Activated naive CD4-positive, alpha-beta T cell treated with anti-CD3 and anti-CD28 coated beads, Interleukin-2, amount 50 U/mL, for 24 hours (primary cell): Measurements from ENCODE around the gene HIVEP1.

Experiments used
- H3K27ac Mint-ChIP-seq: one replicate; pipeline ENCODE4 v1.8.0; 2021; ENCODE audit warnings: mild to moderate bottlenecking, mixed read lengths
- H3K27me3 Mint-ChIP-seq: one replicate; pipeline ENCODE4 v1.8.0; 2021; ENCODE audit warnings: mixed read lengths
- H3K36me3 Mint-ChIP-seq: one replicate; pipeline ENCODE4 v1.8.0; 2021; ENCODE audit warnings: mixed read lengths
- H3K4me1 Mint-ChIP-seq: one replicate; pipeline ENCODE4 v1.8.0; 2021; ENCODE audit warnings: mixed read lengths
- H3K4me3 Mint-ChIP-seq: one replicate; pipeline ENCODE4 v1.8.0; 2021; ENCODE audit warnings: mild to moderate bottlenecking, mixed read lengths
- H3K9me3 Mint-ChIP-seq: one replicate; pipeline ENCODE4 v1.8.0; 2021; ENCODE audit warnings: mixed read lengths

HIVEP1 gene

DNA sequence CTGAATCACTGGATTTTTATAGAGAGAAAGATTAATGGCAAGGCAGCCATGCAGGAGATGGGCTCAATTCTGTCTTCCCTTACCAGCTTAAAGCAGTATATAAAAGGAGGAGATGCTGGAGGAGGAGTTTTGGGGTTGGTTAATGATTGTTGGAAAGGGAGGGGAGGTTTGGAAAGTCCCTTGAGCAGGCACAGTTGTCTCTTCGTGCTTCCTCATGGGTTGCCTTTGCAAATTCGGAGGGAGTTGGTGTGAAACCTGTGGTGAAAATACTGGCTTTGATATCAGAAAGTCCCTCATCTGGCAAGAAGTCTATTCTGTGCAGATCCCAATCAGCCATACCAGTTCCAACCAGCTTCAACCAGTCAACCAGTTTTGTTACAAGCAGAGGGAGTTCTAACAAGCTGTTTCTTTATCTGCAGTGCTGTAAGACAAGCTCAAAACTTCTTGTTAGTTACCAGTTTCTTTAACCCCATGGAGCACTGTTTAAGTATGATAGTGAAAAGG lies 107.0 kb downstream of the HIVEP1 start:
- Mint-ChIP-seq H3K36me3 (peaks cover 48% of the 10 kb centered on the region), H3K4me3 (peak overlapping the region; percentile 8), H3K27ac (peak overlapping the region; percentile 53)

DNA sequence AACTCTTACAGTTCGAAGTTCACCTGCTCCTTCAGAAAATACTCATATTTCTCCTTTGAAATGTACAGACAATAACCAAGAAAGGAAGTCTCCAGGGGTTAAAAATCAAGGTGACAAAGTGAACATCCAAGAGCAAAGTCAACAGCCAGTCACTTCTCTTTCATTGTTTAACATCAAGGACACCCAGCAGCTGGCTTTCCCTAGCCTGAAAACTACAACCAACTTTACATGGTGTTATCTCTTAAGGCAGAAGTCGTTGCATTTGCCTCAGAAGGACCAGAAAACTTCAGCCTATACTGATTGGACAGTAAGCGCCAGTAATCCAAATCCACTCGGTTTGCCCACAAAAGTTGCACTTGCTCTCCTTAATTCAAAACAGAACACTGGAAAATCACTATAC lies 113.3 kb downstream of the HIVEP1 start:
- Mint-ChIP-seq H3K9me3 (no peaks in the 10 kb centered on the region), H3K36me3 (peaks cover 44% of the 10 kb centered on the region), H3K27me3 (no peaks in the 10 kb centered on the region), H3K4me1 (peaks cover 70% of the 10 kb centered on the region), H3K27ac (no peak overlapping the region), H3K4me3 (peak overlapping the region; percentile 24)

More for the DNA sequence above, 107.0 kb downstream of the HIVEP1 start:
- no peaks in the 10 kb centered on the region for H3K27me3 Mint-ChIP-seq
- peaks cover 19% of the 10 kb centered on the region for H3K9me3 Mint-ChIP-seq
- peaks cover 75% of the 10 kb centered on the region for H3K4me1 Mint-ChIP-seq

DNA sequence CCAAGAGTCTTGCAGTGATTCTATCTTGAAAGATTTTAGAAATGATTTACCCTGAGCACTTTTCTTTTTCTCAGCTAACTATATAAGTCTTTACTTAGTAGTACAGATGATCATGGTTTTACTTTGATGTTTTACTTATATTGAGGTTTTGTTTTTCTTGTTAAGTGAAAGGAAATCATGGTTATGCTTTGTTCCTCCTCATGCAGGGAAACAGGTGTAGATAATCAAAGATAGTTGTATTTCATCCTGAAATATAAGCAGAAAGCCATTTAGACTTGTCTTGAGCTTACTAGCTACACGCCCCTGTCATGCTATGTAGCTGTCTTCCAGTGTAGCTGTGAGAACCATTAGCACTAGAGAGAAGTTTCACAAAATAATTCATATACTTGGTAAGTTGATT lies 113.9 kb downstream of the HIVEP1 start:
- Mint-ChIP-seq H3K9me3 (no peaks in the 10 kb centered on the region), H3K27me3 (no peaks in the 10 kb centered on the region), H3K36me3 (peaks cover 41% of the 10 kb centered on the region), H3K4me3 (peak overlapping the region; percentile 38), H3K4me1 (peaks cover 64% of the 10 kb centered on the region), H3K27ac (no peak overlapping the region)

DNA sequence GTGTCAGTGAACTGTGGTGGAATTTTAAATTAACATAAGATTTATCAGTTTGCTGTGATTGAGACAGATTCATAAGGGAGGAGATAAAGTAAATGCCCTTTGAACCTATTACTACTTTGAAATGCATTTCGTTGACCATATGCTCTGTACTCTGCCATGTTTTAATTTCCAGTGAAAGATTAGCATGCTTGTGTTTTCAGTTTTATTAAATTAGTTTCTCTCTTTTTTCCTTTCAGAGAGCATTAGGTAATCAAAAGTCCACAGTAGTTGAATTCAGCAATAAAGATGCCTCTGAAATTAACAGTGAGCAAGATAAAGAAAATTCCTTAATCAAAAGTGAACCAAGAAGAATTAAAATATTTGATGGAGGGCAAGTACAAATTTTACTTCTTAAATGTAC lies 117.4 kb downstream of the HIVEP1 start:
- H3K27ac Mint-ChIP-seq = no peak overlapping the region
- no peaks in the 10 kb centered on the region for H3K27me3 Mint-ChIP-seq
- H3K4me1 Mint-ChIP-seq = peaks cover 48% of the 10 kb centered on the region
- no peak overlapping the region for H3K4me3 Mint-ChIP-seq
- no peaks in the 10 kb centered on the region for H3K9me3 Mint-ChIP-seq
- peaks cover 27% of the 10 kb centered on the region for H3K36me3 Mint-ChIP-seq

DNA sequence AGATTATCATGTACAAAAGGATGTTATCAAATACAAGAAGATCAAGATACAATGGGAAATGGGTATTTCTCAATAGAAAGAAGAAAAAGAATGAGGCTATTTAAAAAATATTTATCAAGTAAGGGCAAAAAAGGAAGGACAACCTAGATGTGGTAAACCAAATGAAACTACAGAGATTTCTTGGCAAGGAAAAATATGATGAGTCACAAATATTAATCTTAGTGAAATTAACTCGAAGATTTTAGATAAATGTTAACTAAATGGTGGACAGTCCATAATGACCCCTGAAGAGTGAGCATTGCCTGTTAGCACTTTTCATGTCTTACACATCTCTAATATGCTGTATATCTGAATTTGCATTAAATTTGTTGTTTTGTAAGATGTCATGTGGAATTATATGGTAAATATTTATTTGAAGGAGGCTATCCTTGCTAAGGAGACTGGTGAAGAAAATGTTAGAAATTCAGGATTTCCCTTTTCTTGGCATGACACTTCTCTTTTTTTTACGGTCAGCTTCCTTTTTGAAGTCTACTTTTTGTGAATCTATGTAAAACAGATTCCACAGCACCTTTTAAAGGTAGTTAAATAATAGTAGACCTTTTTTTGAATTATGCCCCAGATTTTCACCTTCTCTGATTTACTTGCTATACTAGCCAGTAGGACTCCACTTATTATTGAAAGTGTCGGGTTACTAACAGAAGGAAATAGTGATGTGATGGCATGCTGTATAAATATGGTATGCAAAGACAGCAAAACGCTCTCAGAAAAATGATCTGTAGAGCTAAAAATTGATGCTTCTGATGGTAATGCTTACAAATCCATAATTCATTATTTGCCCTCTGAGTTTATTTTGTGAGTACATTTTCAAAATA lies 120.5 kb downstream of the HIVEP1 start:
- H3K4me1 Mint-ChIP-seq = peaks cover 31% of the 10 kb centered on the region
- H3K27ac Mint-ChIP-seq = no peak overlapping the region
- H3K27me3 Mint-ChIP-seq = no peaks in the 10 kb centered on the region
- peaks cover 24% of the 10 kb centered on the region for H3K36me3 Mint-ChIP-seq
- no peak overlapping the region for H3K4me3 Mint-ChIP-seq
- no peaks in the 10 kb centered on the region for H3K9me3 Mint-ChIP-seq

DNA sequence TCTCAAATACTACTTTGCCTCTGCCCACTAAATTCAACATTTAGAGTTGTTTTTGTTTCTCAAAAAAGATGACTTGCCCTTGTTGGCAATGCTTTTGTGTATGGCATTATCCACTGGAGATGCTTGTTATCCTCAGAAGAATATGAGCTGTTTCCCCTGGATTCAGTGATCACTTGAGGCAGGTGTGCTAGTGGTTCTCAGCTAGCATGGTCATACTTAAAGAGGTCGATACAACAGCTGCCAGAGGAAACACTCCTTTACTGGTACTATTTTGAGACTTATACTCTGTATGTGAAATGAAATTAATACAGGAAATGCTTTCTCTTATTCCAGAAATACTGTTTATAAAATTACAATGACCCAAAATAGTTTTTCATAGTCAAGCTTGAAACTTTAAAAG lies 122.5 kb downstream of the HIVEP1 start:
- H3K4me3 Mint-ChIP-seq = no peak overlapping the region
- H3K36me3 Mint-ChIP-seq = peaks cover 21% of the 10 kb centered on the region
- peaks cover 36% of the 10 kb centered on the region for H3K4me1 Mint-ChIP-seq
- no peak overlapping the region for H3K27ac Mint-ChIP-seq
- H3K27me3 Mint-ChIP-seq = no peaks in the 10 kb centered on the region
- no peaks in the 10 kb centered on the region for H3K9me3 Mint-ChIP-seq

DNA sequence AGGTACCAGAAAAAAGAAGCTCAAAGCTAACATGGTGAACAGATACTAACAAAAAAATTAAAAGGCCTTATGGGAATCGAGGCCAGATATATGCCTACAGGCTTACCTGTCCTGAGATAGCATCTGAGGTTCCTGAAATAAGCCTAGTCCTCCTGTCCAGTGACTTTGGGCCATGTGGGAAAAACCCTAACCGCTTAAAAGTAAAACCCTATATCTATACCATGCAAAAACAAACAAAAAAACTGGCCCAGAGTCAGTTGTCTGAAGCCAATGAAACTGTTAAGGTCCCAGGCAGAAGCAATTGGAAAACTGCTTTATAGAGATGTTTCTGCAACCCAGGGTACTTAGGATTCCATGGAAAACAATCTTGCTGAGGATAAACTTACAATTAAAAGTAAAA lies 122.9 kb downstream of the HIVEP1 start:
- no peak overlapping the region for H3K27ac Mint-ChIP-seq
- no peaks in the 10 kb centered on the region for H3K9me3 Mint-ChIP-seq
- peaks cover 35% of the 10 kb centered on the region for H3K4me1 Mint-ChIP-seq
- H3K4me3 Mint-ChIP-seq = no peak overlapping the region
- no peaks in the 10 kb centered on the region for H3K27me3 Mint-ChIP-seq
- peaks cover 20% of the 10 kb centered on the region for H3K36me3 Mint-ChIP-seq

DNA sequence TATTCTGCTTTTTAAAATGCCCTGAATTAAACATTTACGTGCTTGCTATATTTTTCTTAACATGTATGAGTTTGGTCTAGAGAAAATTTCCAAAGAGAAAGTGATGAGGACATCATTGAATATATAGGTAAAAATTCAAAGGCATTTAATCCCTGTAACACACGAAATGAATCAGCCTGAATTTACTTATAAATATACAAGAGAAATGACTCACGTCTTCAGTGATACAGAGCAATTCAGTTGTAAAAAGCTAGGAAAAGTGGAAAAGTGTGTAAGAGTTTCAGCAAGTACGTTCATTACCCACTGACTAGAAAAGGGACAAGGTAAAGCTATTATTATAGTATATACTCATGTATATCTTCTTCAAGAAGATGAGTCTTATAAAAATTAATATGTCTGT lies 124.8 kb downstream of the HIVEP1 start:
- Mint-ChIP-seq H3K4me3 (no peak overlapping the region), H3K27me3 (no peaks in the 10 kb centered on the region), H3K36me3 (peaks cover 25% of the 10 kb centered on the region), H3K9me3 (no peaks in the 10 kb centered on the region), H3K4me1 (peaks cover 36% of the 10 kb centered on the region), H3K27ac (no peak overlapping the region)

DNA sequence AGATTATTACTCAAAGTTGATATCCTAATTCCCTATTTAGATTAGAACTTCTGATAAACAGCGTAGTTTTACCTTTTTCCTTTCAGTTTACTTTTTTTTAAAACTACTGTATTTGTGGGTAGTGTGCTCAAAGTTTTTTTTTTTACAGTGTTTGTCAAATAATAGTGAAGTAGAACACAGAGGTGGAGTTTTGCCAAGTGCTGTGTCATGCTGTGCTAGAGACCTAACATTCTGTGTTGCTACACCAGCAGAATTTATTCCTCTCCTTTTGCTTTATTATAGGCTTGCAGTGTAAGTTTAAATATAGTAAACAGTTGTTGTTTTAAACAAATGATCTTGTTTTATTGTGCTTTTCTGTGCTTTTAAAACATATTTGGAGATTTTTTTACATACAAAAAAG lies 125.4 kb downstream of the HIVEP1 start:
- H3K4me1 Mint-ChIP-seq = peaks cover 34% of the 10 kb centered on the region
- no peaks in the 10 kb centered on the region for H3K27me3 Mint-ChIP-seq
- H3K4me3 Mint-ChIP-seq = no peak overlapping the region
- H3K9me3 Mint-ChIP-seq = no peaks in the 10 kb centered on the region
- H3K36me3 Mint-ChIP-seq = peaks cover 31% of the 10 kb centered on the region
- no peak overlapping the region for H3K27ac Mint-ChIP-seq

DNA sequence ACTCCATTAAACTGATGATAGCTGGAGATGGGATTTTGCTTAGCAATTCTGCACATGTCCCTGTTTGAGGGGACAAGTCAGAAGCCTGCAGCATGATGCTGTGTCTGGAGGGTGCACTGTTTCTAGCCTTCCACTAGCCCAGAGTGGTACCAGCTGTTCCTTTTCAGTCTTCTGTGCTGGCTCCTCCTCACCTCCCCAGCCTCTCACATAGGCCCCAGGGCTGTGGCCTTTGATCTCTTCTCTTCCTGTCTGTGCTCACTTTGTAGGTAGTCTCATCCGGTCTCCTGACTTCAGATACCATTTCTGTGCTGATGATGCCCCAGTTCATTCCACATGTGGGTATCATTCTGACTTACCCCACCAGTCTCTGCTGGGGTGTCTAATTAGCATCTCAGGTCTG lies 126.3 kb downstream of the HIVEP1 start:
- Mint-ChIP-seq H3K9me3 (no peaks in the 10 kb centered on the region), H3K27ac (no peak overlapping the region), H3K36me3 (peaks cover 32% of the 10 kb centered on the region), H3K4me1 (peaks cover 34% of the 10 kb centered on the region), H3K4me3 (peak overlapping the region; percentile 30), H3K27me3 (no peaks in the 10 kb centered on the region)

DNA sequence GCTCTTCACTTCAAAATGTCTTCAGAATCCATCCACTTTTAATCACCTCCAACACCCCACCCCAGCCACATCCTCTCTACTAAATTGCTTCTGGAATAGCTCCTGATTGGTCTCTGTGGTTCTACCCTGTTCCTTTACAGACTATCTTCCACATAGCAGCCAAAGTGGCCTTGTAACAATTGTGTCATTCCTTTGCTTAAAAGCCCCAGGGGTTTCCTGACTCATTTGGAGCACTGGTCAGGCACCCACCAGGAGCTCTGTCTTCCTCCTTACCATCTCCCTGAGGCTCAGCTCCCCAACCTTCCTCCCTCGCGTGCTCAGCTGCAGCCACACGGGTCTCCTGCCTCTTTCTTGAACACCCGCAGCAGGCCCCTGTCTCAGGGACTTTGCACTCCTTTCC lies 126.8 kb downstream of the HIVEP1 start:
- Mint-ChIP-seq H3K27me3 (no peaks in the 10 kb centered on the region), H3K4me3 (no peak overlapping the region), H3K4me1 (peaks cover 34% of the 10 kb centered on the region), H3K36me3 (peaks cover 34% of the 10 kb centered on the region), H3K9me3 (no peaks in the 10 kb centered on the region), H3K27ac (no peak overlapping the region)

DNA sequence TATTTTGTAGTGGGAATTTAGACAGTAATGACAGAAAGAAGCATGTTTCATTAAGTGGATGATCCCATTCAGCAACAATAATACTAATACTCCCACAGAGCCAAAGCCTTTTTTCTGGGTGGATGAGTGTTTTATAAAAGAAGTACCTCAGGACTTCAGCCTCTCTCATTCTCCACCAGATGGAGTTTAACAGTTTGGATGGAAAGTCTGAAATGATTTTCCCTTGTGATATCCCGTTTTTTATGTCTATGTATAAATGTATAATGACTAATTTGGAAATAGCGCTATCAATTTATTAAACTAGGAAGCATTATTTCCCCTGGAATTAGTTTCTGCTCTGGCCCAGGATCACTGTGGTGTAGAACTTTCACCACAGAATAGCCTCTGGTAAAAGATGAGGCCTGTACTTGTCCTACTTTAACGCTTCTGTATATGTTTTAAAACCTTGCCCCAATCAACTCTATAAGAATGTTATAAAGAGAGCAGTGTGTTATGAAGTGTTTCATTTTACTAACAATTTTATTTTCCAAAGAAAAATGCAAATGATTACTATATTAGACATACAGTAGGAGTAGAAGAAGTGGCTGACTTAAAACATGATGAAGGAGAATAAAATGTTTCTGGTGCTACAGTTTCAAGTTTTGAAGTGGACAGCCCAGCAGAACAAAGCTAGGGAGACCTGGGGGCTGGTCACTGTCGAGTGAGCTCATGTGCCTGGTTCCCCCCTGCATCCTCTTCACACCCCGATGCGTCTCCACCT lies 135.6 kb downstream of the HIVEP1 start:
- Mint-ChIP-seq H3K36me3 (peaks cover 5% of the 10 kb centered on the region), H3K9me3 (no peaks in the 10 kb centered on the region), H3K4me3 (no peak overlapping the region), H3K27ac (peak overlapping the region; percentile 57), H3K4me1 (peaks cover 20% of the 10 kb centered on the region), H3K27me3 (no peaks in the 10 kb centered on the region)

DNA sequence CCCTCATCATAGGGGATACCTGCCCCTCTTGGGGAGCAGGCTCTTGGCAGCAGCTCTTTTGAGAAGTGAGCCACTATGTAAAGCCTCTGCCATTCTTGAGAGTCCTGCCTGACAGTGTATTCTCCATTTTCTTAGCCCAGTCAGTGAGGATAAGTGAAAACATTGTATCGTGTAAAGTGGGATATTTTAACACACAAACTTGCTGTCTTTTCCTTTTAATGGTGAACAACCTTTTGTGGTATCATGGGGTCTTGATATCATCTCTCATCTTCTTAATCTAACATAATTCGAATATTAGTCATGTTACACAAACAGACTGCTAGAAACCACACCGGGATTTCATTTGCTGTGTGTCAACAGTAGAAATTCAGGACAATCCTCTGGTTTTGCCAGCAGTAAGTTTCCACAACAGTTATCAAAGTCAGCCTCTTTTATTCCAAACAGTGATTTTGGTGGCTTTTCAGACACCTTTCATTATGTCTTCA lies 136.2 kb downstream of the HIVEP1 start:
- no peaks in the 10 kb centered on the region for H3K9me3 Mint-ChIP-seq
- H3K27ac Mint-ChIP-seq = peak overlapping the region; percentile 64
- peaks cover 4% of the 10 kb centered on the region for H3K36me3 Mint-ChIP-seq
- H3K4me1 Mint-ChIP-seq = peaks cover 20% of the 10 kb centered on the region
- no peaks in the 10 kb centered on the region for H3K27me3 Mint-ChIP-seq
- no peak overlapping the region for H3K4me3 Mint-ChIP-seq

DNA sequence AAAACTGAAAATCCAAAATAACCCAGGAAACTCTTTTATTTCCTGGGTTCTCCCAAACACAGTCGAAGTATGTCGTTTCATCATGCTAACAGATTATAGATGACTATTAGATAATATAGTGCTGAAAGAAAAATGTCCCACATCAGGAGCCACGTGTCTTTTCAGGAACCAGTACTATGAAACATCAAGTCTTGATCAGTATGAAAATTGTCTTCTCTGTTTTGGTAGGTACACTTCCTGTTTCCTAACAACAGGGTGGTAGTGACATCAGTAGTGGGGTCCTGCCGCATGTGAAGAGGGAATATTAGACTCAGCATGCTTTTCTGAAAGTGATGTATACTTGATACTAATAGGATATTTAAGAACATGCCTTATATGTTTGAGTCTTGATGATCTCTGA lies 136.7 kb downstream of the HIVEP1 start:
- peaks cover 3% of the 10 kb centered on the region for H3K36me3 Mint-ChIP-seq
- H3K4me1 Mint-ChIP-seq = peaks cover 20% of the 10 kb centered on the region
- no peak overlapping the region for H3K4me3 Mint-ChIP-seq
- no peaks in the 10 kb centered on the region for H3K27me3 Mint-ChIP-seq
- H3K27ac Mint-ChIP-seq = peak overlapping the region; percentile 64
- H3K9me3 Mint-ChIP-seq = no peaks in the 10 kb centered on the region

DNA sequence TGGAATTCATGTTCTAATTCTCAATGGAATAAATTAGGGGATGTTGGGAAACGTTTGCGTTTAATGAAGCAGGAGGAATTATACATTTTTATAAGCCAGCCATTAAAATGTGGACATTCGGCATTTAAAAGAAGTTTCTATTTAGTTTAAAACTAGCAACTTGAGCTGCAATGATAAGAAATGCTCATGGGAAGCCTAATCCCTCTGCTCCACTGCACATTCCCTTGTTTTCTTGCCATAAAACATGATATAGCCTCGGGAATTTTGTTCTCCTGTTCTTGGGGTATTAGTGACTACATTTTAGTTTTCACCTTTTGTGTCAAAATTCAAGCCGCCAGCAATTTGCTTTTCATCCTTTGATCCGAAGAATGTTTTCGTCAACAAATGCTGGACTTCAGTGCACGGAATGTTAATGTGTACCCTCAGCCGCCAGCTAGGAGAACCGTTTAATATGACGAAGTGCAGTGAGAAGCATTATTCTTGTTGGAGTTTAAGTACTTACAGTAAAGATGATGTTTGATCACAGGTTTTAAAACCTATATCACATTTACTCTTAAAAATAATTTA lies 137.9 kb downstream of the HIVEP1 start:
- Mint-ChIP-seq H3K4me1 (peaks cover 23% of the 10 kb centered on the region), H3K27ac (no peak overlapping the region), H3K9me3 (no peaks in the 10 kb centered on the region), H3K36me3 (peaks cover 5% of the 10 kb centered on the region), H3K27me3 (no peaks in the 10 kb centered on the region), H3K4me3 (no peak overlapping the region)
